Thoracic aorta (tissue), 2 donors: ENCODE measurements around the gene RCBTB2. TPM values are rescaled to one million over a fixed set of nuclear protein-coding genes. Genes with fewer than 3 reads are reported as not detected.

ENCODE experiments used
- ATAC-seq: fragments of 150-250 bp; one replicate; pipeline ENCODE4 v1.8.0; 2017; ENCODE audit warnings: low read depth; ENCODE audit not compliant: insufficient number of reproducible peaks, low FRiP score
- DNase-seq: peaks from one replicate; pipeline ENCODE4 v3.0.0-alpha.2; 2020; ENCODE audit warnings: low spot score
- H3K27ac ChIP-seq, 2 donors: fragments of 200-600 bp; sonication (generic); 1 replicate in 1 of 2; 2 replicates in 1 of 2; pipeline ENCODE4 v1.5.1; 2016; ENCODE audit warnings: mild to moderate bottlenecking in 2 of 2, moderate library complexity in 2 of 2
- H3K27me3 ChIP-seq: fragments of 200-600 bp; sonication (generic); replicated peaks from 2 replicates; pipeline ENCODE4 v1.6.0; 2016; ENCODE audit warnings: mild to moderate bottlenecking; ENCODE audit not compliant: insufficient read depth
- H3K36me3 ChIP-seq: fragments of 200-600 bp; sonication (generic); one replicate; pipeline ENCODE4 v1.5.1; 2016
- H3K4me1 ChIP-seq, 2 donors: fragments of 200-600 bp; sonication (generic); 1 replicate in 1 of 2; 2 replicates in 1 of 2; pipeline versions ENCODE4 v1.5.1 to v1.6.0; 2016; ENCODE audit warnings: low read depth in 2 of 2, mild to moderate bottlenecking in 1 of 2; ENCODE audit not compliant: control insufficient read depth in 1 of 2
- H3K4me3 ChIP-seq: fragments of 200-600 bp; sonication (generic); 2 replicates; pipeline ENCODE4 v1.5.1; 2016; ENCODE audit warnings: mild to moderate bottlenecking
- H3K9me3 ChIP-seq: fragments of 200-600 bp; sonication (generic); 2 replicates; pipeline ENCODE4 v1.5.1; 2016
- CTCF ChIP-seq: fragments of 200-600 bp; sonication (generic); IDR thresholded peaks from one replicate; pipeline ENCODE4 v1.5.1; 2019; ENCODE audit warnings: antibody characterized with exemption
- total RNA-seq, 2 donors: library from RNA; depleted of rRNA; stranded (reverse); fragments of >200 nt; gene quantifications; one replicate each; pipeline versions ENCODE4 v1.1.0 to v1.2.3, GENCODE V29; 2016

Gene RCBTB2
- total RNA-seq, 2 donors from 2014 or later, result 15.8 to 16.4 TPM

GRCh38 chr13:48535766-48536165, 2.9 kb upstream of the RCBTB2 start:
- H3K27ac ChIP-seq, result no peak overlapping the region
- H3K9me3 ChIP-seq, result no peaks in the 10 kb centered on the region
- no peak overlapping the region for H3K4me3 ChIP-seq
- ATAC-seq (no peak), DNase-seq (no peak)
- H3K4me1 ChIP-seq, result peaks cover 3 to 15% of the 10 kb centered on the region in 2 donors
- no peaks in the 10 kb centered on the region for H3K27me3 ChIP-seq
- no peaks in the 10 kb centered on the region for H3K36me3 ChIP-seq
- TF ChIP-seq CTCF, result no peak

- no peak for TF ChIP-seq CTCF
- H3K36me3 ChIP-seq, result no peaks in the 10 kb centered on the region
- DNase-seq, result no peak
- peaks cover 3 to 15% of the 10 kb centered on the region in 2 donors for H3K4me1 ChIP-seq
- H3K4me3 ChIP-seq, result no peak overlapping the region
- ATAC-seq, result no peak
- H3K9me3 ChIP-seq, result no peaks in the 10 kb centered on the region
- H3K27ac ChIP-seq, result no peak overlapping the region
- no peaks in the 10 kb centered on the region for H3K27me3 ChIP-seq
These were observed 2.1 kb upstream of the RCBTB2 start for GRCh38 chr13:48534911-48535501.

- Histone ChIP-seq H3K9me3 (no peaks in the 10 kb centered on the region), H3K4me3 (no peak overlapping the region), H3K27me3 (no peaks in the 10 kb centered on the region), H3K4me1 (peaks cover 5 to 15% of the 10 kb centered on the region in 2 donors), H3K36me3 (no peaks in the 10 kb centered on the region), H3K27ac (peak overlapping the region; percentile 96)
- no peak for ATAC-seq
- no peak for DNase-seq
- no peak for TF ChIP-seq CTCF
These were observed 1.2 kb upstream of the RCBTB2 start for GRCh38 chr13:48533961-48534600.

GRCh38 chr13:48532256-48532505, 699 bp downstream of the RCBTB2 start:
- ATAC-seq (peak; percentile 35), DNase-seq (no peak)
- Histone ChIP-seq H3K4me3 (peak overlapping the region; percentile 84), H3K27me3 (no peaks in the 10 kb centered on the region), H3K27ac (peak overlapping the region; percentile 96), H3K9me3 (no peaks in the 10 kb centered on the region), H3K36me3 (no peaks in the 10 kb centered on the region), H3K4me1 (peaks cover 17 to 27% of the 10 kb centered on the region in 2 donors)
- no peak for TF ChIP-seq CTCF

- ATAC-seq, result peak; percentile 0
These were observed 1.2 kb downstream of the RCBTB2 start for GRCh38 chr13:48531416-48532255.

More at GRCh38 chr13:48531416-48532255, 1.2 kb downstream of the RCBTB2 start:
- peak overlapping the region; percentile 84 for H3K4me3 ChIP-seq
- no peaks in the 10 kb centered on the region for H3K27me3 ChIP-seq
- H3K4me1 ChIP-seq, result peaks cover 17 to 27% of the 10 kb centered on the region in 2 donors
- peak overlapping the region; percentile 96 for H3K27ac ChIP-seq
- no peak for TF ChIP-seq CTCF
- H3K9me3 ChIP-seq, result no peaks in the 10 kb centered on the region
- DNase-seq, result no peak
- H3K36me3 ChIP-seq, result no peaks in the 10 kb centered on the region
